ENCODE results near the gene LCN12.

Gene LCN12

GRCh38 chr9:136958898-136959850 is 7.1 kb downstream of the LCN12 start:
- DNase-seq (ENCODE audit: low spot score) = no peak

GRCh38 chr9:136960212-136960937 is 8.3 kb downstream of the LCN12 start:
- DNase-seq (ENCODE audit: low spot score) = no peak

GRCh38 chr9:136960938-136961275 is 8.8 kb downstream of the LCN12 start:
- no peak for DNase-seq (ENCODE audit: low spot score)

- DNase-seq (ENCODE audit: low spot score) = peak; percentile 33
Measured at GRCh38 chr9:136961279-136962065, 9.4 kb downstream of the LCN12 start.

GRCh38 chr9:136962163-136962562 is 10.1 kb downstream of the LCN12 start:
- no peak for DNase-seq (ENCODE audit: low spot score)

GRCh38 chr9:136962701-136963248 is 10.7 kb downstream of the LCN12 start:
- DNase-seq (ENCODE audit: low spot score) = no peak

GRCh38 chr9:136963341-136963740 is 11.3 kb downstream of the LCN12 start:
- no peak for DNase-seq (ENCODE audit: low spot score)

- no peak for DNase-seq (ENCODE audit: low spot score)
Measured at GRCh38 chr9:136963751-136964150, 11.7 kb downstream of the LCN12 start.

- no peak for DNase-seq (ENCODE audit: low spot score)
Measured at GRCh38 chr9:136964171-136964689, 12.2 kb downstream of the LCN12 start.

GRCh38 chr9:136964833-136965422 is 12.9 kb downstream of the LCN12 start:
- DNase-seq (ENCODE audit: low spot score) = no peak

- DNase-seq (ENCODE audit: low spot score) = no peak
Measured at GRCh38 chr9:136965771-136966484, 13.9 kb downstream of the LCN12 start.

GRCh38 chr9:136968333-136969127 is 16.5 kb downstream of the LCN12 start:
- no peak for DNase-seq (ENCODE audit: low spot score)

GRCh38 chr9:136969150-136969549 is 17.1 kb downstream of the LCN12 start:
- no peak for DNase-seq (ENCODE audit: low spot score)

GRCh38 chr9:136969774-136970173 is 17.7 kb downstream of the LCN12 start:
- DNase-seq (ENCODE audit: low spot score) = no peak

GRCh38 chr9:136970361-136970760 is 18.3 kb downstream of the LCN12 start:
- DNase-seq (ENCODE audit: low spot score) = no peak

GRCh38 chr9:136971746-136972145 is 19.7 kb downstream of the LCN12 start:
- no peak for DNase-seq (ENCODE audit: low spot score)

- no peak for DNase-seq (ENCODE audit: low spot score)
Measured at GRCh38 chr9:136972335-136972734, 20.3 kb downstream of the LCN12 start.

GRCh38 chr9:136972743-136973142 is 20.7 kb downstream of the LCN12 start:
- no peak for DNase-seq (ENCODE audit: low spot score)

GRCh38 chr9:136973618-136974617 is 21.8 kb downstream of the LCN12 start:
- no peak for DNase-seq (ENCODE audit: low spot score)

All from GM03348 (cell line).